Measurements from ENCODE around the gene SAMD14. TPM values are rescaled to one million over a fixed set of nuclear protein-coding genes. Genes with fewer than 3 reads are reported as not detected.

Gene SAMD14
- polyA plus RNA-seq, 1 donor from 2014 or later, result 0.15 TPM

DNA sequence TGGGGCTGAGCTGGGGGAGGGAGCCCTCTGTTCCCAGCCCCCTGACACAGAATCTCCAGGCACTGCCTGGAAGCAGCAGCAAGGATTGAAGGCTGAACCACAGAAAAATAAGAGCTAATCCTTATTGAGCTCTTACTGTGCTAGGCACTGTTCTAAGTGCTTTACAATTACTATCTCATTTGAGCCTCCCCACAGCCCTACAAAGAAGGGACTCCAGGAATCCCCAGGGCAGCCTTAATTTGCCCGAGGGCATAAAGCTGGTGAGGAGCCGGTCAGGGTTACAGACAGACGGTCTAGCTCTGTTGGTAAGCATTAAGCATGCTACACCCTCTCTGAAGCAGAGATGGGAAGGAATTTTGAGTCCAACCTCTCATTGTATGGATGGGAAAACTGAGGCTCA lies 7.0 kb downstream of the SAMD14 start:
- Mint-ChIP-seq H3K4me1 (peaks cover 3 to 5% (median 5%) of the 10 kb centered on the region in 3 donors), H3K27ac (no peak overlapping the region), H3K4me3 (no peak overlapping the region), H3K27me3 (peaks cover 9% of the 10 kb centered on the region), H3K9me3 (no peaks in the 10 kb centered on the region), H3K36me3 (no peaks in the 10 kb centered on the region)

DNA sequence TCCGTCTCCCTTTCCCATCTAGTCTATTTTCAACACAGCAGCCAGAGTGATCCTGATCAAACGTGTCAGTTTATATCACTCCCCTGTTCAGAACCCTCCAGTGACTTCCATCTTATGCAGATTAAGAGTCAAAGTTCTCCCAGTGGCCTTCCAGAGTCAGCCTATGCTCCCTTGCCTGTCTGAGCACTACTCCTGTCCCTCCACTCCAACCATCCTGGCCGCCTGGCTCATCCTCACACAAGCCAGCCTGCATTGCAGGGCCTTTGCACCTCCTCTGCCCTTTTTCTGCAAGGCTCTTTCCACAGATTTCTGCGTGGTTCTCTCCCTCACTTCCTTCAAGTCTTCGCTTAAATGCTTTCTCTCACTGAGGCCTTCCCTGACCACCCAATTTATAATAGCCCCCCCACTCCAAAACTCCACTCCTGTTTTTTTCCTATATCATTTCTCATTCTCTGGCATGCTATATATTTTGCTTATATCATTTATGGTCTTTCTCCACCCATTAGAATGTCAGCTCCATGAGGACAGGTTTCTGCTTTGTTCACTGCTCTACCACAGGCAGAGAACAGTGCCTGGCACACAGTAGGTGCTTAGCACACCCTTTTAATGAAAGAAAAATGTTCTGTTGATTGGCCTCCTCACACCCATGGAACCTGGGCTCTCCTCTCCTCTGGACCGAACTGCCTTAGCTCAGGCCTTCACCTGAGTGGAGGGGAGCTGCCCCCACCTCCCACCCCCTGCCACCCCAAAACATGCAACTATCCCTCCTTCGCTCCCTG lies 9.3 kb downstream of the SAMD14 start:
- H3K27ac Mint-ChIP-seq, result no peak overlapping the region
- H3K4me3 Mint-ChIP-seq, result no peak overlapping the region
- no peaks in the 10 kb centered on the region for H3K36me3 Mint-ChIP-seq
- H3K9me3 Mint-ChIP-seq, result no peaks in the 10 kb centered on the region
- peaks cover 16% of the 10 kb centered on the region for H3K27me3 Mint-ChIP-seq
- peaks cover 5% of the 10 kb centered on the region in 3 donors for H3K4me1 Mint-ChIP-seq

DNA sequence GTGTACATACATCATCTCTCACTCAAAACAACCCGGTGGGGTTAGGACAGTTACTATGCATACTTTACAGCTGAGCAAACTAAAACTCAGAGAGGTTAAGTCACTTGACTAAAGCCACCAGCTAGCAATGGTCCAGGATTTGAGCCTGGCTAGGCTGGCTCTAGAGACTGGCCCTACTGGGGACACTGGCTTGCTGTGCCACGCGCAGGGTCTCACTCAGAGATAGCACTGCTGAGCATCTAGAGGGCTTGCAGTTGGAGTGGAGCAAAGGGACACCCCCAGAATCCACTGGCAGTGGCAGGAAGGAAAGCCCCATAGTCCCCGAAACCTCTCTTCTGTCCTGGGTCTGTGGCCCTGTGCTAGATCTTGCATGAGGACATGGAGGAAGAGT lies 11.1 kb downstream of the SAMD14 start:
- H3K27ac Mint-ChIP-seq, result no peak overlapping the region
- H3K4me1 Mint-ChIP-seq, result peaks cover 5 to 10% (median 7%) of the 10 kb centered on the region in 3 donors
- H3K4me3 Mint-ChIP-seq, result no peak overlapping the region
- H3K36me3 Mint-ChIP-seq, result no peaks in the 10 kb centered on the region
- no peaks in the 10 kb centered on the region for H3K9me3 Mint-ChIP-seq
- peaks cover 22% of the 10 kb centered on the region for H3K27me3 Mint-ChIP-seq

DNA sequence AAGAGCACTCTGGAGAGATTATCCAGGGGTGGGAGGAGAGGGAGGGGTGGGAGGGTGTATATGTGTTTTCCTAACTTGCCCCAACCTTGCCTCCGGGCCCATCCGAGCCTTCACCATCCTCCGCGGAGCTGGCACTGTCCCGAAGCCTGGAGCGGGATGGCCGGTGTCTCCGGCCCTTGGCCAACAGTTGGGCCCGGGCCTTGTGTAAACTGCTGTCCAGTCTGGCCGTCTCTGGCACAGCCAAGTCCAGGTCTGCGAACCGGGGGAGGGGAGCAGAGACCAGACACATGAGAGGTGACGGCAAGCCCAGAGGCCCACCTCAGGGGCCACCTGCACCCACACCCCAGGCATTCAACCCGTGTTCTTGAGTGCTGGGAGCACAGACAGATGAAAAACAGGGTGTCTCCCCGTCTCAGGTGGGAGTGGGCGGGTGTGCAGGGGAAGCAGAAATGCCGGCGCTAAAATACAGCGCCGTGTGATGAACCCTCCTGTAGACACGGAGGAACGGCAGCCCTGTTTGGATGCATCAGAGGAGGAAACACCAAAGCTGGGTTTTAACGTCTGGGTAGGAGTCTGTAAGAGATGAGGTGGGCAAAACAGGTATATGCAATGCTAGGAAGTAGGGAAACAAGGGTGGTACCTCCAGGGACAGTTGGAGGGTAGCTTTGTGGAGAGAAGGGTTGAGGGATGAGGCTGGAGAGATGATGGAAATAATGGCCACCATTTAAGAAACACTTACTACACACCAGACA lies 11.7 kb downstream of the SAMD14 start:
- H3K4me3 Mint-ChIP-seq, result peak overlapping the region in 1 of 4 donors; percentile 56

DNA sequence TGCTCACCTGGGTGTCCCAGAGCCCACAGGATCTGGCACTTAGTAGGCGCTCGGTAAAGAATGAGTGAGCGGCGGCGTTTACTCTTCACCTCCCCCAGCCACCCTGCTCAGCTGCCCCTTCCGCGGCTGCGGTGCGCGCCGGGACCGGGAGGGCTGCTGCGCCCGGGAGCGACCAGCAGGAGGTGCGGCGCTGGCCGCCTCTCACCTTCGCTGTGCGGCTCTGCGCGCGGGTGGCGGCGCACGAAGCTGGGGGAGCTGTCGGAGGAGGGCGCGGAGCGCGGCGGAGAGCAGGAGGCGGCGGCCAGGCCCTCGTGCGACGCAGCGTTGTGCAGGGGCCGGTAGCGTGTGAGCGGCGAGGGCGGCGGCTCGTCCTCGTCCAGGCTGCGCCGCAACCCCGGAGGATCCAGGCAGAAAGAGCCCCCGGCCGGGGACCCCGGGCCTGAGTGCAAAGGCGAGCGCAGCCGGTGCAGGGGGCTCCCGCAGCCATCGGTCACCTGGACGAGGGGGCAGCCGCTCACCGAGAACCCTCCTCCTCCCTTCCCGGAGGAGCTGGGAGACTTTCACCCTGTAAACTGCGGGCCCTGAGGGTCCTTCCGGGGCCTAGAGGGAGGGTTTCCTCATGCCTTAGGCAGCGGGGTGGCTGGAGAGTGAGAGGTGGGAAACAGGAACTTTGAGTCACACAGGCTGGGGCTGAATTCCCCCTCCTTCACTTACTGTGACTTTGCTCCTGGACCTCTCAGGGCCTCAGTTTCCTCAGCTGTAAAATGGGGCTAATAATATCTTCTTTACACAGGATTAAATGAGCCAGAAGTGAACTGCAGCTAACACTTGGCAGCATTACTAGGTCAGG lies 12.5 kb downstream of the SAMD14 start:
- H3K9me3 Mint-ChIP-seq, result no peaks in the 10 kb centered on the region
- peak overlapping the region in 3 of 4 donors; percentile 38 to 87 (median 65) for H3K4me3 Mint-ChIP-seq
- H3K4me1 Mint-ChIP-seq, result peaks cover 5 to 10% (median 7%) of the 10 kb centered on the region in 3 donors
- peaks cover 20% of the 10 kb centered on the region for H3K27me3 Mint-ChIP-seq
- H3K27ac Mint-ChIP-seq, result no peak overlapping the region
- H3K36me3 Mint-ChIP-seq, result no peaks in the 10 kb centered on the region

More for the DNA sequence above, 11.7 kb downstream of the SAMD14 start:
- no peaks in the 10 kb centered on the region for H3K9me3 Mint-ChIP-seq
- no peak overlapping the region for H3K27ac Mint-ChIP-seq
- H3K36me3 Mint-ChIP-seq, result no peaks in the 10 kb centered on the region
- H3K4me1 Mint-ChIP-seq, result peaks cover 5 to 10% (median 7%) of the 10 kb centered on the region in 3 donors
- peaks cover 22% of the 10 kb centered on the region for H3K27me3 Mint-ChIP-seq

DNA sequence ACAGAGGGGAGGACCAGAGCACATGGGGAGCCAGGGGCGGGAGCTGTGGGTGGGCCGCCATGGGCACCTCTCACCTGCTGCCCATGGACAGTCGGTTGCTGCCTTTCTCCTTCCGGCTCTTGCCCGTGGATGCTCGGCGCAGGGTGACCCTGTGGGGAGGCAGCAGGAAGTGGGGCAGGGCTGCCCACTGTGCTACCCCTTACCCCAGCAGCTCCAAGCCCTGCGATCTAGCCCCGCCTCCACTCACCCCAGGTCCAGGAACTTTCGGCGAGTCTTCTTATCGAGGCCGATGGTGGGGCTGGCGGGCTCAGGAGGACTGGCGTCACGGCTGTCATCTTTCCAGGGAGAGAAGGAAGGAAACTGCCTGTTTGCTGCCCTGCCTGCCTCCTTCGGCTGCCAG lies 14.2 kb downstream of the SAMD14 start:
- no peak overlapping the region for H3K4me3 Mint-ChIP-seq
- H3K9me3 Mint-ChIP-seq, result no peaks in the 10 kb centered on the region
- no peaks in the 10 kb centered on the region for H3K36me3 Mint-ChIP-seq
- H3K27ac Mint-ChIP-seq, result no peak overlapping the region
- peaks cover 20% of the 10 kb centered on the region for H3K27me3 Mint-ChIP-seq
- peaks cover 5 to 10% (median 7%) of the 10 kb centered on the region in 3 donors for H3K4me1 Mint-ChIP-seq

DNA sequence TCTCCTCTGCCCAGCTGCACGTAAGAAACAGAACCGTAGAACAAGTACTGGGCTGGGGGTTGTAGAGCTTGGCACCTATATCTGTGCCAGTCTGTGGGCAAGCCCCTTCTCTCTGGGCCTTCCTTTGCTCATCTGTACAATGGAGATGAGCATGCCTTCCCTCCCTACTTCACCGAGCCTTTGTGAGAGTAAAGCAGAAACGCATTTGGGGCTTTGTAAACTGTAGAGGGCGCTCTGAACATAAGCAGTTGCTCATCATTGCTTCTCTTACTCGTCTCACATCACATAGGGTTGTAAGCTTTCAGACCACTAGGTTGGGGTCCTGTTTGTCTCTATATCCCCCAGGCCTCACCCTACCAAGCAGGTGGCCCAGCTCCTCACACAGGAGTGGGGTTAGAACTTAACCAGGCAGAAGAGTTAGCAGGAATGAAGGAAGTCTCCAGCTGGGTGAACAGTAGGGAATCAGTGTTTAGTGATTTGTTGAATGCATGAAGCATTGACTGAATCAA lies 15.1 kb downstream of the SAMD14 start:
- Mint-ChIP-seq H3K4me1 (peaks cover 5 to 10% (median 7%) of the 10 kb centered on the region in 3 donors), H3K27ac (peak overlapping the region in 2 of 3 donors; percentile 2 to 82), H3K36me3 (no peaks in the 10 kb centered on the region), H3K4me3 (peak overlapping the region in 1 of 4 donors; percentile 2), H3K9me3 (no peaks in the 10 kb centered on the region), H3K27me3 (peaks cover 20% of the 10 kb centered on the region)

DNA sequence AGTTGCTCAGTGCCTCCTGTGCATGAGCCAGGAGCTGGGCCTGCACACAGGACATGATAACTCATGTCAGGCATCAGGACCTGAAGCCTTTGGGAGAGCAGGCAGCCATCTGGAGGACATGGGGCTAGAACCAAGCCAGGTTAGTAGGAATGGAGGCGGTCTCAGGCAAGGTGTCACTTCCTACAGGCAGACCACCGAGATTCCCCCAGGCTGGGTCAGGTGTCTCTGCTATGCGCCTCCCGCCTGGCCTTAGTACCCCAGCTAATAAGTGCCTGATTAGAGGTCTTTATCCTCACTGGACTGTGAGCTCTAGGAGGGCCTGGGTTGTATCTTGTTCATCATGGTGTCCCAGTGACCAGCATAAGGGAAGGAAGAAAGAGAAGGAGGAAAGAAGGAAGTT lies 15.6 kb downstream of the SAMD14 start:
- Mint-ChIP-seq H3K27me3 (peaks cover 20% of the 10 kb centered on the region), H3K27ac (peak overlapping the region in 1 of 3 donors; percentile 82), H3K36me3 (no peaks in the 10 kb centered on the region), H3K4me1 (peaks cover 5 to 10% (median 7%) of the 10 kb centered on the region in 3 donors), H3K4me3 (no peak overlapping the region), H3K9me3 (no peaks in the 10 kb centered on the region)

DNA sequence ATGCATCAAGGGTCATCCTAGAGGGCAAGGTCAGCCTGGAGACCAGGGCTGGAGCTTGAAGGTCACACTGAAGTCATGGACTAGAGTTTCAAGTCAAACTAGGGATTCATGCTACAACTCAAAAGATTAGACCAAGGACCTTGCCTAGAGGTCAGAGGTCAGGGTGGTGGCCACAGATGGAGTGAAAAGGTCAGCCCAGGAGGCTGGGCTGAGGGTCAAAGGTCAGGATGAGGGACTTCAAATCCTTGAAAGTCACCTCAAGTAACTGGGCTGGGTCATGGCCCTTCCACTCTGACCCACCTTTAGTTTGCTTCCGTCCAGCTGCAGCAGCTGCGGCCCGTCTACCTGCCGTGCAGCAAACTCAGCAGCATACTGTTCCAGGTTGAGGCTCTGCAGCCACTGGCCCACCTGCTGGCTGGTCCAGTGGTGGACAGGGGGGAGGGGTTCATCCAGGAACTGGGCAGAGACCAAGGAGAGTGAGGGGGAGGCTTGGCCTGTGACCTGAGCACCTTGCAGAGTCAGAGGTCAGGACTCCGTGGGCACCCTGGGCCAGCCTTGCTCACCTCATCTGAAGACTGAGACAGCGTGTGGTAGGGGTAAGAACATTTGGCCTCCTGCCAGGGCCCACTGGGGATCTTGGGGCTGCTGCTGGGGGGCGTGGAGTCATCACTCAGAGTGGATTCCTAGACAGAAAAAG lies 16.2 kb downstream of the SAMD14 start:
- Mint-ChIP-seq H3K9me3 (no peaks in the 10 kb centered on the region), H3K4me1 (peaks cover 5 to 12% (median 7%) of the 10 kb centered on the region in 3 donors), H3K36me3 (peaks cover 1% of the 10 kb centered on the region), H3K27me3 (peaks cover 20% of the 10 kb centered on the region), H3K27ac (no peak overlapping the region), H3K4me3 (no peak overlapping the region)

DNA sequence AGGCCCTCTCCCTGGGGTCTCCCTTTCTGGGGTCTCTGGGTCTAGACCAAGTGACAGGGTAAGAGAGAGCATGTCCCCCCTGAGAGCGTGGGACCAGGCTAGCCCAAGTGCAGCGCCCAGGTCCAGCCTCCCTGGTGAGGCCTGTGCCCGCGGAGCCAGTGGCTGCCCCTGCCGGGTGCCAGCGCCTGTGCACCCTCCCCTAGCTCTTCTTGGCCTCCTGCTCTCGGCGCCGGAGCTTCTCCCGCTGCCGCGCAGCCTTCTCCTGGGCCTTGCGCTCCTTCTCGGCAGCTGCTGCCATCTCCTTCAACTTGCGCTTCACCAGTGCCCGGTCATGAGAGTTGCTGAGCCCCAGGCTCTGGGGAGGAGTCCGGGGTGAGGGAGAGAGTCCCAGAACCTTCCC lies 17.3 kb downstream of the SAMD14 start:
- H3K27ac Mint-ChIP-seq, result no peak overlapping the region
- H3K4me1 Mint-ChIP-seq, result peaks cover 5 to 12% (median 7%) of the 10 kb centered on the region in 3 donors
- peaks cover 3% of the 10 kb centered on the region for H3K36me3 Mint-ChIP-seq
- no peak overlapping the region for H3K4me3 Mint-ChIP-seq
- H3K9me3 Mint-ChIP-seq, result no peaks in the 10 kb centered on the region
- peaks cover 17% of the 10 kb centered on the region for H3K27me3 Mint-ChIP-seq

DNA sequence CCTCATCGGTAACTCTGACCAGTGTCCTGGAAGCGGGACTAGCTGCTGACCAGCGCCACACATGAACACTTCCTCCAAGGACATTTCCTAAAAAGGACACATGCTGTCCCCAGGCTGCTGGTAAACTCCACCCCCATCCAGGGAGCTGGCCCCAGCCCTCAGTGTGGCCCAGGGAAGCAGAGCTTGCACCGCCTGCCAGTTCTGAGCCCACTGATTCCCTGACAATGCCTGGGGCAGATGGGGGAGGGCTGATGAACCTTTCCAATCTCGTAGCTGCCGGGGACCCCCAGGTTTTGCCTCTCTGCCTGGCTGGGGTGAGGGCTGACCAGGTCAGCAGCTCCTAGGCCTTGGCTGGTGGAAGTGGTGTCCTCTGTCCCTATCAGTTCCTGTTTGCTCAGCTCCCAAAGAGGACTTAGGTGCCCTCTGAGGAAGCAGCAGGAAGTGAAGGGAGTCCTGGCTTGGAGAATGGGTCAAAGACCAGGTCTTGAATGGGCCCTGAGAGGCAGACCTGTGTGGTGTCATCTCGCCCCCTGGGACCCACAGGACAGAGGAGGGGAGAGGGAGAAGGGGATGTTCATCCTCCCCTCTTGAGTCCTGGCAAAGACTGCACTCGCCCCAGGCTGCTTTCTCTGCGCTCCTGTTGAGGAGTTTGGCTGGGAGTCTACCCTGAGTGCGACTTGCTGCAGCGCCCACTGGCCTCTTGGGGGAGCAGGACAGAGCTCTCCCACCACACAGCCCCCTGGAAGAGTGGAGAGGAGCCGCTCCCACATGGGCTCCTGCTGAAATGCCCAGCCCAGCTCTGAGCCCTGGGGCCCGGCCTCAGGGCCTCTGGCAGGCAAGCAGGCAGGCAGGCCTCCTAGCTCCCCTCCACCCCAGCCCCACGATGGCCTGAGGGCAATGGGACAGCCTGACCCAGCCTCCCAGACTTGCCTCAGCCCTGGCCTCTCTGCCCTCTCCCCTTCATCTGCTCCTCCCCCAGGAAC lies 18.0 kb downstream of the SAMD14 start:
- no peaks in the 10 kb centered on the region for H3K9me3 Mint-ChIP-seq
- peaks cover 4 to 11% (median 5%) of the 10 kb centered on the region in 3 donors for H3K4me1 Mint-ChIP-seq

DNA sequence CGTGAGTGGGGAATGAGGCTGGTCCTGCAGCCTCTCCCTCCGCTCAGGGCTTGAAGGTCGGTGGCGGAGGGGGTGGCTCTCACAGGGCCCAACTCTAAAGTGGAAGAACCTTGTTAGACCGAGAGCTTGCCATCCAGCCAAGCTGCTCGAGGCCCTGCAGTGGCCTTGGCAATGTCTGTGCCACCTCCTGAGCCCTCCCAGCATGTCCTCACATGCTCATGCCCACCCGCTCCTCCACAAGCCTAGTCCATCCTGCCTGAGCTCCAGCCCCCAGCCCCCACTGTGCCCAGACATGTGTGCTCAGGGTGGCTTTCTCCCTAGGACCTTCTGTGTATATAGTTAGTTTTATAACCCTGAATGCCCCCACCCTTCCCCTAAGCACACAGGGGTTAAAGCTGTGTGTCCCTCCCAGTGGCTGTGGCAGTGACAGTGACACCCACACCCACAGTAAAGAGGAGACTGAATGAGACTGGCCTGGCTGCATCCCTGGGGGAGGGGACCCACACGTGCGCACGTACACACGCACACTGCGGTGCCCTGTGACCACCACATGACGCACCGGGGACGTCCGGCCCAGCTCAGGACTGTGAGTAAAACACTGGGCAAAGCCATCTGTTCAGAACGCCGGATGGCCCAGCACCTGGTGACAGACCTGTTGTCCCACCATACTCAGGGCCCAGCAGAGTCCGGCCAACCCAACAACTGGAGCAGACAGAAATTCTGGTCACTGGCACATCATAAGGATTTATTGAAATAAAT lies 19.2 kb downstream of the SAMD14 start:
- peaks cover 0 to 10% (median 1%) of the 10 kb centered on the region in 3 donors for H3K4me1 Mint-ChIP-seq
- peaks cover 3% of the 10 kb centered on the region for H3K36me3 Mint-ChIP-seq
- peak overlapping the region in 2 of 3 donors; percentile 39 for H3K27ac Mint-ChIP-seq
- peaks cover 6% of the 10 kb centered on the region for H3K27me3 Mint-ChIP-seq
- H3K9me3 Mint-ChIP-seq, result no peaks in the 10 kb centered on the region
- H3K4me3 Mint-ChIP-seq, result no peak overlapping the region

More for the DNA sequence above, 18.0 kb downstream of the SAMD14 start:
- Mint-ChIP-seq H3K36me3 (peaks cover 3% of the 10 kb centered on the region), H3K27me3 (peaks cover 15% of the 10 kb centered on the region), H3K4me3 (no peak overlapping the region), H3K27ac (no peak overlapping the region)

DNA sequence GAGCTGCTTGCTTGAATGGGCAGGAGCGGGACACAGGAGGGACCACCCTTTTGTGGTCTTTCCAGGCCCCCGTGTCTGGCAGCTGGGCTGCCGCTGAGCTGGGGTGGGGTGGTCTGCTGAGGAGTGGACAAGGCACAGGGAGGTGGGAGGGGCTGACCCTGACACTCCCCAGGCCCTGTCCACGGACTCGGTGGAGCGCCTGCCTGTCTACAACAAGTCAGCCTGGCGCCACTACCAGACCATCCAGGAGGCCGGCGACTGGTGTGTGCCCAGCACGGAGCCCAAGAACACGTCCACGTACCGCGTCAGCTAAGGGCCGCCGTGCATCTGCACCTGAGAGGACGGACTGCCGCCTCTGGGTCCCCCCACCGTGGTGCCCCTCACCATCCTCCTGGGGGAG lies 20.2 kb downstream of the SAMD14 start:
- no peak overlapping the region for H3K27ac Mint-ChIP-seq
- H3K27me3 Mint-ChIP-seq, result peaks cover under 1% of the 10 kb centered on the region
- no peak overlapping the region for H3K4me3 Mint-ChIP-seq

More for the DNA sequence above, 20.2 kb downstream of the SAMD14 start:
- Mint-ChIP-seq H3K9me3 (no peaks in the 10 kb centered on the region), H3K36me3 (peaks cover 3% of the 10 kb centered on the region), H3K4me1 (peaks cover 0 to 5% (median under 1%) of the 10 kb centered on the region in 3 donors)

Data from IgD-negative memory B cell (primary cell).